Measurements from ENCODE around the gene MELTF.
"Not testable (repeated sequence)": the region's sequence is repeated elsewhere in the genome, so short reads cannot be mapped to it uniquely, and the experiment has no call there.

Gene MELTF

DNA sequence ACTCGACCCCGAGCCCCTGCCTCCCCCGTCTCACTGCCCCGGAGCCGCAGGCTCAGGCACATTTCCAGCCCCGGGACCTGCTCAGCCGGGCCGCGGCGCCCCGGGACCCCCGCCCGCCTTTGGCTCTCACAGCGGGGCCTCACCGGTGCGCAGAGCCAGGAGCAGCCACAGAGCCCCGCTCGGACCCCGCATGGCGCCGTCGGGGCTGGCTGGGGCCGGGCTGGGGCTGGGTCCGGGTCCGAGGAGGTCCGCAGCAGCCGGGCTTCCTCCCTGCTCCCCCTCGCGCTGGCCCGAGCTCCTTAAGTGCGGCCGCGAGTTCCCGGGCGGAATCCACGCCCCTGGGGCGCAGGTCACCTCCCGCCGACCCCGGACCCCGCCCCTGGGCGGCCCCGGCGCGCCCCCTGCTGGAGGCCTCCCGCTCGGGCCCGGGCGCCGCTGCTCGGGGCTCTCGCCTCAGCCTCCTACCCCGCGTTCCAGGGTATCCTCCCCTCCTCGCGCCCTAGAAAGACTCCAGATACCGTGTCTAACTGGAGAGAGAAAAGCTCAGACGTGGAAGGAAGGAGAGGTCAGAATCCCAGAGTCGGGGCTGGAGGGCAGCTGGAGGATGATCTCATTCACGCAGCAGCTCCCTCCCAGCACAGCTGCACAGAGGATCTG, at the start of gene MELTF:
MELTF (minus strand) TSS at position 307 of the 657 bp plus-strand sequence; CDS start at position 192, 115 bp downstream.
- peak; percentile 87 for DNase-seq

DNA sequence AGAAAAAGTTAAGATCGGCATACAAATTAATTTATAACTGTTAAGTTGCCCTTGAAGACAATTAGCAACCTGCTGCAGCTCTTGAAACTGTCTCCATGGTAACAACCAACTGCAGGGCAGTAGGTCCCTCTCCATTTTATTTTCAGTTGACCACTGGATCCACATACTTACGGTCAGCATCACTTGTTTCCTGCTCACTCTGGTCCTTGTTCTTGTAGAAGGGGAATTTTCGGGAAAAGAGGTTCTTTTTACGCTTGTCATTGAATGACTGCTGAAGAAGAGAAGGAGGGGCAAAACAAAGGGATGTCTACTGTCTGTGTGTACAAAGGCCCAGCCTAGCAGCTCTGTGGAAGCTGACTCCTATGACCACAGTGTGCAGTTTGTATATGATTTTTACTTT, 46.8 kb upstream of the MELTF start:
- DNase-seq = no peak

DNA sequence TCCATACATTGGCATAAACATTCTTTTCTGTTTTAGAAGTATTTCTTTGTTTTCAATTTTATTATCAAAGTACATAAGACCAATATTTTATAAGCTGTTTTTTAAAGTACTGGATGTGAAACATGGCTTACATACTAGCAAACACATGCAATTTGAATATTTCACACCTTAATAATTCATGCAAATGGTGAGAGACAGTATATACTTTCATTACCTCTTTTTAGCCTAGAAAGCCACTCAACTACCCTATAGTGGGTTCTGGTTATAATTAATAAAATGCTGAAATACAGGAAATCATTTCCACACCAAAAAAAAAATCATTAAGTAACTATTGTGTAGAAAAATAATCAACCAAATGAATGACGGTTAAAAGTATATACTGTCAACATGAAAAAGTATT, 38.5 kb upstream of the MELTF start:
- no peak for DNase-seq

DNA sequence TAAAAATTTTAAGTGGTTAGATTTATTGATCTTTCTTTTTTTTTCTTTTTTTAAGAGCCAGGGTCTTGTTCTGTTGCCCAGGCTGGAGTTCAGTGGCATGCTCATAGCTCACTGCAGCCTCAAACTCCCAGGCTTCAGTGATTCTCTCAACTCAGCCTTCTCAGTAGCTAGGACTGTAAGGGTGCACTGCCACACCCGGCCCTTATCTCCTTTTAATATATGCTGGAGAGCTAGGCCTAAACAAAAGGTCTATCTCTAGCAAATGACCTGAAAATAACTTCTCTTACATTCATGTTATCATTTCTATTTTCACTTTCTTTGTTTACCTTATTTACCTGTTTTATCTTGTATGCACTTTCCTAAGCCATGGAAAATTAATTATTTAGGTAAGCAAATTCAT, 35.2 kb upstream of the MELTF start:
- DNase-seq = no peak

DNA sequence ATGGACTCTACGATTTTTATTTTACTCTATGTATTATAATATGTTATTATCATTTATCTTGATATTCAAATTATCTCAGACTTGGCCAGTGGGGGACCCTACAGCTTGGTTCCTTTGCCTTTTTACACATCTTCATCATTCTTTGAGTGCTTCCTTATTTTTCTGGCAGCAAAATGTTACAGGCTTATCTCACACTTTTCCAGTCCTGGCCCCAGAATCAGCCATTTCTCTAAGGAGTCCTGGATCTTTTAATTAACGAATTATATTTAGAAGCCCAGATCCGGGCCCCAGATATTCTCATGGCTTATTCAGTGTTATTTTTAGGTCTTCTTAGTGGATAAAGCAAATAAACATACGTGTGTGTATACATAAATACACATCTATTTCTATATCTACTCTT, 32.8 kb upstream of the MELTF start:
- no peak for DNase-seq

DNA sequence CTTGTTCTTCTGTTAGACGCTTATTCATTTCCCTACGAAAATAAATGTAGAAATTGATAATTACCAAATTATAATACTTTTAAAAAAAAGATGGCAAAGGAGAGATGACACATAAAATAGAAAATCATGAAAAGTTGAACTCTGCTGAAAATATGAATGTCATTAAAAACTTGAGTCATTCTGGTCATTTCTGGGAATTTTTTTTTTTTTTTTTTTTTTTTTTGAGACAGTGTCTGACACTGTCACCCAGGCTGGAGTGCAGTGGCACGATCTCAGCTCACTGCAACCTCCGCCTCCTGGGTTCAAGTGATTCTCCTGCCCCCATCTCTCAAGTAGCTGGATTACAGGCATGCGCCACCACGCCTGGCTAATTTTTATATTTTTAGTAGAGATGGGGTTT, 22.0 kb upstream of the MELTF start:
- not testable (repeated sequence) for DNase-seq

DNA sequence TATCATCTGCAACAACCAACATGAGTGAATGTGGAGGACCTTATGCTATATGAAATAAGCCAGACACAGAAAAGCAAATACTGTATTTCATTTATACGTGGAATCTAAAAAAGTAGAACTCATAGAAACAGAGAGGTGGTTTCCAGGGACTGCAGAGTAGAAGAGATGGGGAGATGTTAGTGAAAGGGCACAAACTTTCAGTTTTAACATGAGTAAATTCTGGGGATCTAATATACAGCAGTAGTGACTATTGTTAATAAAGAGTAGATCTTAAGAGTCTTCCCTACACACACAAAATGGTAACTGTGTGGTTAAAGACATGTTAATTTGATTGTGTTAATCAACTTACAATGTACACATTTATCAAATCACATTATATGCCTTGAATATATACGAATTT, 20.9 kb upstream of the MELTF start:
- DNase-seq = no peak

DNA sequence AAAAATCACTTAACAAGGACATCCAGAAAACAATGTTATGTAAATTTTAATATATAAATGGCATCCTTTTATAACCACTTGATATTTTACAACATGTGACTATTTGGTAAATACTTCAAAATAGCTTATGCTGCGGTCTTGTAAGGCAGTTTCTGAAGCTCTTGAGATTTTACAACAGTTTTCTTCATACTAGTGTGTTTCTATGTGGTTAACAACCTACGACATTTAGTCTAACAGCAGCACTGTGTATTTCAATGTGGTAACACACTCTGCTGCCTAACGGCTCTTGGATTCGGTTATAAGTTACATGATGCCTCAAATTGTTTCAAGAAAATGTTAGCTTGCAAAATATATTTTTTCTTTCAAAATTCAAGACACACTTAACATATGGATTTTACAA, 12.9 kb upstream of the MELTF start:
- DNase-seq = no peak

DNA sequence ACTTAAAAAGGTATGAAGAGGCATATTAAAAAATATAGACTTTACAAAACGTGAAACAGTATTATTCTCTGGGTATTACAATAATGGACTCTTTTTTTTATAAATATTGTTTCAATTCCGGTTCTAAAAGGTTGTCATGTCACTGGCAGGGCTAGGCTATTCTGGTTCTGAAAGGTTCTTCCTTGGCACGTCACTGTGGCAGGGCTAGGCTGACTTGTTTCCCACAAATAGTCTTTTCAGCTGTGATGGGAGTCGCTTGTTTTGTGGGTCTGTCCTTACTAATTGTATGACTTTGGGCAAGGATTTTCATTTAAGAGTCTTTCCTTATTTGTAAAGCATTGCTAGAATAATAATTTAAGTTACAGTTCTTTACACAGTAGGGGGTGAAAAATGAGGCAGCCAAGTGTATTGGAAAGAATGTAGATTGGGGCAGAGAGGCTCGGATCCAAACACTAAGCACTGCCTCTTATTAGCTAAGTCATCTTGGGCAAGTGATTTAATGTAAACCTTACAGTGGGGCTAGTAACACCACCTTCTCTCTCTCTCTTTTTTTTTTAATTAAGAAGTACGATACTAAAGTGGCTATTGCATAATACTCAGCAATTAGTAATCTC, 12.4 kb upstream of the MELTF start:
- DNase-seq = no peak

DNA sequence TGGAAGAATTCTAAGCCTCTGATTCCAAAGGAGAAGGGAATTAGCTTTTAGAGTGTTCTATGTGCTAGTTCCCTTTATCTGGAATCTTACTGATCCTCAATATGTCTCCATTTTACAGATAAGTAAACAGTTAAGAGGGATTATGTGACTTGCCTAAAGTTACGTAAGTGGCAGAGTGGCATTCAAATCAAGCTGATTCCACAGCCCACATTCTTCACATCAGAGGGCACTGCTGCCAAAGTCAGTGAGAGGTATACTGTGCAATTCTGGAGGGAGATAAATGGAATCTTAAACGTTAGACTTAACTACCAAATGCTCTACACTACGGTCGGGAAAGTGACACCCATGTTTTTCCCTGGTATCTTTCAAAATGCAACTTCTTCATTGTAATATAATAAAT, 11.0 kb upstream of the MELTF start:
- DNase-seq = no peak

DNA sequence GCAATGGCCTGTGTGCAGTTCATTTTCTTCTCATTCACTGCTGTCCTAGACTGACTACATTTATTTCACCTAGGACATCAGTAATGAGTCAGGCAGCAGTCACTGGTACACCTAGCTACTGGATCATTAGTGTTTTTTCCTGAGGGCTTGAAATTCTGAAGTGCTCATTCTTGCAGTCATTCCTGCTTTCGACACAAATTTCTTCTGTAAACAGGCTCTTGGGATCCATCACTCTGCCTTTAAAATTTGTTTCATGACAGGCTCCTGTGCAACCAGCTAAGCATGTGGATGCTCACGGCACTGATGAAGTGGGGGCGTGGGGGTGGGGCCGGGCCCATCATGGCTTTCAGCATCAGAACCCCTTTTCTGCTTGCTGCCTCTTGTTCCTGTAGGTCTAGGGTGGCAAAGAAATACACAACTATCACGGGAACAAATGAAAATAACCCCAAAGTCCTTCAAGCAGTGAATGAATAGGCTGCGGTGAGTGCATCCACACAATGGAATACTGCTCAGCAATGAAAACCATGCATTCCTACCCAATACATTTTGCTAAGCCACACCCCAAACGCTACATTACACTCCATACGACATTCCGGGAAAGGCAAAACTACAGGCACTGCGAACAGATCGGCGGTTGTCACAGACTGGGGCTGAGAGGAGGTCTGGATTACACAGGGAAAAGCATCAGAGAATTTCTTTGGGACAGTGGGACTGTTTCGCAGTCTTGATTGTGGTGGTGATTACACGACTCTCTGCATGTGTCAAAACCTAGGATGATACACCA, 9.3 kb upstream of the MELTF start:
- no peak for DNase-seq

DNA sequence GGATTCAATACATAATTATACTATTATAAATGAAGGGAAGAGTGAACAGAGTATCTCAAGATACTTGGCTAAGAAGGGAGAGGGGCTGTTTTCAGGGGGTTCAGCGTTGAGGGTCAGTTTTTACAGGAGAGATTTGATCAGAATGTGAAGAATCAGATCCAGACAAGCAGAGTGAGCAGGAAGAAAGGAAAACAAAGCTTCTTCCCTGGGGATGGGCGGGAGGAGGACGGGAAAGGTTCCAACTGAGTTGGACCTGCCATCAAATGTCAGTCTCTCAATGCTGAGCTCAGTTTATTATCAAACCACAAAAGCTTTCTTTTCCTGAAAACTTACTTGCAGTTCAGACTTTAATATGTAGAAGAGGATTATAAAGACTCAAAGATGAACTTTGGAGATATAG, 6.0 kb upstream of the MELTF start:
- no peak for DNase-seq

DNA sequence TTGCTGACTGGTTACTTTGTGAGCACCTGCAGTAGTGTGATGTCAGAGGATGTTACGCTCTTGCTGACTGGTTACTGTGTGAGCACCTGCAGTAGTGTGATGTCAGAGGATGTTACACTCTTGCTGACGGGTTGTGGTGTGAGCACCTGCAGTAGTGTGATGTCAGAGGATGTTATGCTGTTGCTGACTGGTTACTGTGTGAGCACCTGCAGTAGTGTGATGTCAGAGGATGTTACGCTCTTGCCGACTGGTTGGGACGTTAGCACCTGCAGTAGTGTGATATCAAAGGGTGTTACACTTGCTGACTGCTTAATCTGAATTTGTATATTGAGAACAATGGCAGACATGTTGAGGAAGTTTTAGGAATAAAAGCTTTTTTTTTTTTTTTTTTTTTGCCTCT, 5.2 kb upstream of the MELTF start:
- DNase-seq = not testable (repeated sequence)

DNA sequence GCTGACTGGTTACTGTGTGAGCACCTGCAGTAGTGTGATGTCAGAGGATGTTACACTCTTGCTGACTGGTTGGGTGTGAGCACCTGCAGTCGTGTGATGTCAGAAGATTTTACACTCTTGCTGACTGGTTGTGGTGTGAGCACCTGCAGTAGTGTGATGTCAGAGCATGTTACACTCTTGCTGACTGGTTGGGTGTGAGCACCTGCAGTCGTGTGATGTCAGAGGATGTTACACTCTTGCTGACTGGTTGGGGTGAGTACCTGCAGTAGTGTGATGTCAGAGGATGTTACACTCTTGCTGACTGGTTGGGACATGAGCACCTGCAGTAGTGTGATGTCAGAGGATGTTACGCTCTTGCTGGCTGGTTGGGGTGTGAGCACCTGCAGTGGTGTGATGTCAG, 4.1 kb upstream of the MELTF start:
- DNase-seq = not testable (repeated sequence)

DNA sequence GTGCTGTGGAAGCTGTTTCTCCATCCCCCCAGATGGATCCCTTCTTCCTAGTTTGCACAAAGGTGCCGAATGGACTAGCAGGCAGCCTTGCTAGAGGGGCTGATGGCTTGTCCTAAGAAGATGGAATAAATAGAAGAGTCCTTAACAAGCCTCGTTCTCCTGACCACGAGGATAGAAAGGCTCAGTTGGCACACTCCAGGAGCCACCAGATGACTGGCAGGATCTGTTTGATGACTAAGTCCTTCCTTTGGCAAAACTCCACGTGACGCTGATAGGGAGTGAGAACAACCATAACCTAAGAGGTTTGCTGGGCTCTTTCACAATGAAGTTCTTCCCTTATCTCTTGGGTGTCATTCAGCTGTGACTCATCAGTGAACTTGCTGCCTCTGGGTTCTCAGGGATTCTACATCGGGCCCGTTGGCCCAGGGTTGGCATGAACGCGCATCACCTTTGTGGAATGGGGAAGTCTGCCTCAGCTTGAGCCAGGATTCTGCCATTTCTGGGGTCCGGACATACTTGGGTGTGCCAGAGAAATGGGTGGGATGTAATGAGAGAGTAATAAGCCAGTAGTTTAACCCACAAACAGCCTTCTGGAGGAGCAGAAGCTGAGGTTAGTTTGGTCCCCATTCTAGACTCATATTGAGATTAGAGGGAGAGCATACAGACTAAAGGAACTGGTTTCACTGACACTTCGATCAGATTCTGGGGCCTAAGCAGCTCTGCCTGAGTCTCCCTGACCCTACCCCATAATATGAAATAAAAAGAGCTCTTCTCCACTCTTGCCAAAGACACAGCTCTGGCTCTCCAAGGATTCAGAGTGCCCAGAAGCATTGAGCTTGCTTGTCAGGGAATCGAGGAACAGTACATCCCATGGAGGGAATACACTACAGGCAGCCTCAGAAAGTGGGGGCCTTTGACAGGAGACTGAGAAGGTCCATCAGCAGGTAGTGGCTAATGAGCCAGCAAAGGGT, 2.0 kb upstream of the MELTF start:
- no peak for DNase-seq

DNA sequence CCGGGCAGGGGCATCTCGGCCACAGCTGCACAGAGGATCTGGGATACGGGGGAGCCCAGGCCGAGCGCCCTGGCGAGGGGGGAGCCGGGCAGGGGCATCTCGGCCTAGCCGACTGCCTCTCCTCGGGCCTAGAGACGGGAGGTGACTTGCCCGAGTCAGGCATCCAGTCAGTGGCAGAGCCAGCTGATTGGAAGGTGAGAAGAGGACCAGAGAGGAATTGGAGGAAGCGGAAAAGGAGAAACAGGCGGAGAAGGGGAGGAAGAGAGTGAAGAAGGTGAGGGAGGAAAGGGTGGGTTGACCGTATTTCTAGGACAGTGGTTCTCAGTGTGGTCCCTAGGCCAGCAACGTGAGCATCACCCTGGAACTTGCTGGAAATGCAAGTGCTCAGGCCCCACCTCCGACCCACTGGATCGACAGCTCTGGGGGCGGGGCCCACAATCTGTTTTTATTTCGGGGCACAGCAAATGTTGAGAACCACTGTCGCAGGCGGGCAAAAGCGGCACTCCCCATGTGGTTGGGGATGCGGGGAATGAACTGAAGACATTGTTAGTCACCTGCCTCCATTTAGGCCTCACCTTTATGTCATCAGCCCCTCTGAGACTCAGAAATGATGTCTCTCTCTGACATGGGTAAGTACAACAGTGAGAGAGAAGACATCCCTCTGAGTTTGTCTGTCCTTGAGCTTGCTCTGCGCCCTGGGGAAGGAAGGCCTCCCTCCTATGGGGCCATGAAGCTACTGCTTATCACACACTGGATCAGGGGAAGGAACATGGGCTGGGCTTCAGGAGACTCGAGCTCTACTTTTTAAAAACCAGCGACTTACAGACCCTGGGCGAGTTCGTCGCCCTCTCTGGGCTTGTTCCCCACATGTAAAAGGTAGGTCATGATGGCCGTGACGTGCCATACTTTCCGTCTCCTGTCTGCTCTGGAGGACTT, 1.0 kb upstream of the MELTF start:
- DNase-seq = no peak

DNA sequence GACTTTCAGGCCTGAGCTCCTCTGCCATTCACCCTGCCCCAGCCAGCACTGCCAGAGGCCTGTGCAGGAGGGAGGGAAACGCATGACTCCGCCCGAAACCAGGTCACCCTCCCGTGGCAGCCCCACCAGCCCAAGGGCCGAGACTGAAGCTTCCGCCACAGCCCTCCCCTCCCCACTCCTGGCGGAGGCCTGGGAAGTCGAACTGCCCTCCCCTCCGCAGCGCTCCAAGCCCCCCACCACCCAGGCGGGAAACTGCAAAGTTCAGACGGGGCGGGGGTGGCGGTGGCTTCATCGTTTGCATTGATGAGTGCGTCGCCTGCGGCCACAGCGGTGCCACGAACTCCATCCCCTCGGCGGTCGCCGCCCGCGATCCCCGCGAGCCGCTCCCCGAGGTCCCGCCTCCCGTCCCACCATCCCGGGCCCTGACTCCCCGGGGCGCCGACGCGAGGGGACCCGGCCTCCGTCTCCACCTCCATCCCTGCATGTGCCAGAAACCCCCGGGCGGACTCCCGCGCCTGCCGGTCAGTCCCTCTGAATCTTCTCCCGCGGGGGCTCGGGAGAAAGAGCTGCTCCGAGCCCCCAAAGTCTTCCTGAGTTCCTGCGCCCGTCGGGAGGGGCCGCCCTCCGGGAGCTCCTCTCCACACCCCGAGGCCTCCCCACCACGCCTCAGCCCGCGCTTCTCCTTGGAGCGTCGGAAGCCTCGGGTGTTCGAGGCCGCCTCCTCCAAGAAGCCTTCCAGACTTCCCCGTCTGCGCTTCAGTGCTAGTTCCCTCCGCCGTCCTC, 698 bp downstream of the MELTF start:
- peak; percentile 60 for DNase-seq

DNA sequence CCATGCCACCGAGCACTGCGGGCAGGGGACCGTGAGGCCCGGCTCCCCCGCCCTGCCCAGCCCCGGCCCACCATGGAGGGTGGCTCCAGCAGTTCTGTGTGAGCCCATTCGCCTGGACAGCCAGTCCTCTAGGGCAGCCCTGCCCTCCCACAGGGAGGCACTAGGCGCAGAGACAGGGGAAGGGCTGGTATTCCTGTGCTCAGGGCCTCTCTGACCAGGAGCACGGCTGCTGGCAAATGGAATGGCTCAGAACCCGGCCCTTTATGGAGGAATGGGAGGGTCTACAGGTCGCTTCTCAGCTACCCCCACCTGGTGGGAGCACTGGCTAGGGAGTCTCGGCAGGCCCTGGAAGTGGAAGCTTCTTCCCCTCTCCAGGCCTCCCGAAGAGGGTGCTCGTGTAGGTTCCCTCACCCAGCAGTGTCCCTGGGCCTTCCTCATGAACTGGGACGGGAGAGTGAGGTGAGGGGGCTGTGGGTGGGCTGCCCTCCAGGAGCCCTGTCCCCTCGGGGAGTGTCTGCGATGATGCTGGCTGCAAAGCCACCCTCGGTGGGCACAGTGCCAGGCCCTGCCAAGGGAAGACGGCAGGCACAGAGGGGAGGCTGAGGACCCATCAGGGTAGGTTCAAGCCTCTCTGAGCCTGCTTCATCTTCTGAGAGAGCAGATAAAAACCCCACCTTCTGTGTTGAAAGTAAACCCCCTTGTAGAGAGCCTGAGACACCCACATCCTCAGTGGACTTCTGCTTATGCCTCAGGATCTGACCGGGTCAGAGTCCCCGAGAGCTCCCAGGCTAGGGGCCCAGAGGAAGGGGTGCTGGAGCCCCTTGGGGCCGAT, 1.5 kb downstream of the MELTF start:
- DNase-seq = no peak

DNA sequence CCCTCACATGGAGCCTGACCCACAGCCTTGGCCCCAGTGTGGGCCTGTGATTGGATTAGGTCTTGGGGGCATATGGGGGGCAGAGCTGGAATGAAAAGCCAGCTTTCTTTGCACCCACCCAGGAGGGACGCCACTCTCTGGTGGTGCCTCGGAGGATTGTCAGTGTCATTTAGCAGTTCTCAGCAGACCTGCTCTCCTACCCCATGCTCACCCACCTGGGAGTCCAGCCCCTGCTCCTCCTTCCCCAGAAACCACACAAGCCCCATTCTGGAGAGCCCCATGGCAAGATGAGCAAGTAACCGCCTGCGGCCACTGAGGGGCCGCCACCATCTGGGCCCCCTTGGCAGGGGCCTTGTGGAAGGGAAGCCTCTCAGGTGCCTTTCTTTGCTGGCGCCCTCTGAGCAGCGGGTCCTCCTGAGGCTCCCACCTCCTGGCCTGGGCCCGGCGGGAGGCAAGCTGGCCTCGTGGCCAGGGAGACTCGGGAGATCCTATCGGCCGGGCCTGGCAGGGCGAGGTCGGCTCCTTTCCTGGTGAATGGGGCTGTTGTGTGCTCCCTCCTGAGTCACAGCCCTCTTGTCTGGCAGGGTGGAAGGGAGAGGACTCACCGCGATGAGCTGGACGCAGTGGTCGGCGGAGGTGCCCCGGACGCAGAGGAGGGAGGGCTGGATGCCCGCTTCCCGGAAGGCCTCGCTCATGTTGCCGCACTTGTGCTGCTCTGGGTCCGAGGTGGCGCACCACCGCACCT, 2.3 kb downstream of the MELTF start:
- no peak for DNase-seq

All from NCI-H146 (cell line).